ENCODE data around the gene UROC1. TPM values are rescaled to one million over a fixed set of nuclear protein-coding genes. Genes with fewer than 3 reads are reported as not detected.
A peak's percentile ranks its signal among the peaks of the same experiment; 100 is the strongest.

Gene UROC1
- total and polyA plus RNA-seq, 4 donors = 0.06 to 0.35 (median 0.29) TPM; not detected in 1

GRCh38 chr3:126525091-126525852, 7.7 kb upstream of the UROC1 start:
- WGBS (ENCODE audit: insufficient coverage) = 87% methylated on average over 6 of the region's 12 CpGs
- H3K27ac ChIP-seq (ENCODE audit: low read depth, low read length) = no peak overlapping the region
- DNase-seq (ENCODE audit: low read depth in 4 of 6, low spot score in 6 of 6) = no peak

GRCh38 chr3:126524429-126524988, 6.9 kb upstream of the UROC1 start:
- no peaks in the 10 kb centered on the region for H3K9me3 ChIP-seq (ENCODE audit: control insufficient read depth, insufficient read depth, low read length)
- no peak overlapping the region for H3K27ac ChIP-seq (ENCODE audit: low read depth, low read length)
- H3K27me3 ChIP-seq (ENCODE audit: control insufficient read depth, insufficient read depth, low read length) = peaks cover 20% of the 10 kb centered on the region
- DNase-seq (ENCODE audit: low read depth in 4 of 6, low spot score in 6 of 6) = peak in 1 of 6 donors; percentile 24
- 8% methylated on average over 19 of the region's 31 CpGs for WGBS (ENCODE audit: insufficient coverage)
- peak overlapping the region; percentile 2 for H3K4me3 ChIP-seq (ENCODE audit: low read depth, low read length)
- no peaks in the 10 kb centered on the region for H3K36me3 ChIP-seq (ENCODE audit: control insufficient read depth, insufficient read depth, low read length)
- H3K4me1 ChIP-seq (ENCODE audit: control insufficient read depth, insufficient read depth, low read length) = peaks cover 31% of the 10 kb centered on the region

More at GRCh38 chr3:126525091-126525852, 7.7 kb upstream of the UROC1 start:
- H3K9me3 ChIP-seq (ENCODE audit: control insufficient read depth, insufficient read depth, low read length) = no peaks in the 10 kb centered on the region
- H3K4me3 ChIP-seq (ENCODE audit: low read depth, low read length) = no peak overlapping the region
- peaks cover 20% of the 10 kb centered on the region for H3K27me3 ChIP-seq (ENCODE audit: control insufficient read depth, insufficient read depth, low read length)
- H3K36me3 ChIP-seq (ENCODE audit: control insufficient read depth, insufficient read depth, low read length) = no peaks in the 10 kb centered on the region
- H3K4me1 ChIP-seq (ENCODE audit: control insufficient read depth, insufficient read depth, low read length) = peaks cover 37% of the 10 kb centered on the region

DNA sequence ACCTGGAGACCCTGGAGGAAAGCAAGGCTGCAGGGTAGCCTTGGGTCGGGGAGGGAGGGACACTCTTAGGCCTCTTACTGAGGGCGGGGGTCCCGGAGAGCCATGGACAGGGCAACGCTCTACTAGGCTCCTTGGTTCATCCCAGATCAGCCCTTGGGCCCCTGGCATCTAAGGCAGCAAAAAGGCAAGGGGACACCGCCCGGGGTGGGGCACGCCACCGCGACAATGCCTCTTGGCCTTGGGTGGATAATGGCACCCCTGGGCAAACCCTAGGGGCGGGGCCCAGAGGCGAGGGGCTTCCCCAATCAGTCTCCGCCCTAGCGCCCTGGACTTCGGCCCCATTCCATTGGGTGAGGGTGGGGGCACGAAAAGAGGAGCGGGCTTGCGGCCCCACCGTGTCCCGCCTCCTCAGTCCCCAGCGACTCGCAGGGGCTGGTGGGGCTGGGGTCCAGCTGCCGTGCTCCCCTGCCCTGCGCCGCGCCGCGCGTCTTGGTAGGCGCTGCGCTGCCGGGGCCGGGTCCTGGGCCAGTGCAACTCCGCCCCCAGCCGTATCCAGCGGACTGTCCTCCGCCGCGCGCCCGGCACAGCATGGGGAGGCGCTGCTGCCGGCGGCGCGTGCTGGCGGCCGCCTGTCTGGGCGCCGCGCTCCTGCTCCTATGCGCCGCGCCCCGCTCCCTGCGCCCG, 6.3 kb upstream of the UROC1 start, which contains the start of gene CHST13:
Gene CHST13 (plus strand): TSS at position 411 of the 684 bp plus-strand sequence. CDS start 178 bp downstream, at position 589.
- DNase-seq (ENCODE audit: low read depth in 4 of 6, low spot score in 6 of 6) = peak in 2 of 6 donors; percentile 66 to 69
- WGBS (ENCODE audit: insufficient coverage) = 4% methylated on average over 56 of the region's 56 CpGs
- peaks cover 31% of the 10 kb centered on the region for H3K4me1 ChIP-seq (ENCODE audit: control insufficient read depth, insufficient read depth, low read length)
- no peaks in the 10 kb centered on the region for H3K9me3 ChIP-seq (ENCODE audit: control insufficient read depth, insufficient read depth, low read length)
- no peak within 1 kb of the TSS for H3K27ac ChIP-seq (ENCODE audit: low read depth, low read length)
- H3K27me3 ChIP-seq (ENCODE audit: control insufficient read depth, insufficient read depth, low read length) = peaks cover 20% of the 10 kb centered on the region
- H3K36me3 ChIP-seq (ENCODE audit: control insufficient read depth, insufficient read depth, low read length) = no peaks in the 10 kb centered on the region
- H3K4me3 ChIP-seq (ENCODE audit: low read depth, low read length) = peak within 1 kb of the TSS; percentile 16

- peak in 5 of 6 donors; percentile 46 to 91 (median 64) for DNase-seq (ENCODE audit: low read depth in 4 of 6, low spot score in 6 of 6)
- 0% methylated on average over 6 of the region's 6 CpGs for WGBS (ENCODE audit: insufficient coverage)
- Histone ChIP-seq H3K9me3 (ENCODE audit: control insufficient read depth, insufficient read depth, low read length) (no peaks in the 10 kb centered on the region), H3K27me3 (ENCODE audit: control insufficient read depth, insufficient read depth, low read length) (peaks cover 20% of the 10 kb centered on the region), H3K36me3 (ENCODE audit: control insufficient read depth, insufficient read depth, low read length) (no peaks in the 10 kb centered on the region), H3K27ac (ENCODE audit: low read depth, low read length) (no peak overlapping the region), H3K4me1 (ENCODE audit: control insufficient read depth, insufficient read depth, low read length) (peaks cover 32% of the 10 kb centered on the region), H3K4me3 (ENCODE audit: low read depth, low read length) (no peak overlapping the region)
Measured at GRCh38 chr3:126522363-126522788, 4.8 kb upstream of the UROC1 start.

DNA sequence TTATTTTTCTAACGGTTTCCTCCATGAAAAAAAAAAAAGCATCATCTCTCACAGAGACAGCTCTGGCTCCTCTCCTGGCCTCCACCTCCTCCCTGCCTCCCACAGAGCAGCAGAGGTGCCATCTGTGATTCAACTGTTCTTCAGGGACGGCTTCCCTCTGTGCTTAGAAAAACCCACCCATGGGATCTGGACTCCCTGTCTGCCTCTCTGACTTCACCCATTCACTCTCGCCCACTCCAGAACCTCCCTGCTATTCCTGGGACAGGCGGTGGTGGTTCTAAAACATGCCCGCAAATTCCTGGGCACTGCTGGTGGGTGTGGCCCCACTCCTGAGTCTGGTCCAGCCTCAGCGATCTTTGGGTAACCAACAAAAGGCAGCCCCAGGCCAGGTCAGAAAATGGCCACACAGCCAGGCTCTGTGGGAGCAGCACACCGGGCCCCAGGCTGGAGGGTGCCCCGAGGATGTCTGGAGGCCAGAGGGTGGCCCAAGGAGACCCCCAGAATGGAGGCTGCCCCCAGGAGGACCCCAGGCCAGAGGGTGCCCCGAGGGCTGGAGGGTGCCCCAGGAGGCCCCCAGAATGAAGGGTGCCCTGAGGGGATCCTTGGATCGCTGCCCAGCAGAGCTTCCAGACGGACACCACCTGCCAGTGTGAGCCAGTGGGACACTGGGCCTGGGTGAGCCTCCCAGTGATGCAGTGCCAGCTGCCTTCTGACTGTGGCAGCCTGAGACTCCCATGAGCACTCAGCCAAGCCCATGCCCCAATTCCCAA, 3.7 kb upstream of the UROC1 start:
- Histone ChIP-seq H3K4me3 (ENCODE audit: low read depth, low read length) (no peak overlapping the region), H3K36me3 (ENCODE audit: control insufficient read depth, insufficient read depth, low read length) (no peaks in the 10 kb centered on the region), H3K27me3 (ENCODE audit: control insufficient read depth, insufficient read depth, low read length) (peaks cover 20% of the 10 kb centered on the region), H3K4me1 (ENCODE audit: control insufficient read depth, insufficient read depth, low read length) (peaks cover 40% of the 10 kb centered on the region), H3K9me3 (ENCODE audit: control insufficient read depth, insufficient read depth, low read length) (no peaks in the 10 kb centered on the region), H3K27ac (ENCODE audit: low read depth, low read length) (no peak overlapping the region)
- WGBS (ENCODE audit: insufficient coverage) = 78% methylated on average over 11 of the region's 11 CpGs
- DNase-seq (ENCODE audit: low read depth in 4 of 6, low spot score in 6 of 6) = no peak

- no peak for DNase-seq (ENCODE audit: low read depth in 4 of 6, low spot score in 6 of 6)
- 90% methylated on average over 7 of the region's 10 CpGs for WGBS (ENCODE audit: insufficient coverage)
- Histone ChIP-seq H3K9me3 (ENCODE audit: control insufficient read depth, insufficient read depth, low read length) (no peaks in the 10 kb centered on the region), H3K27me3 (ENCODE audit: control insufficient read depth, insufficient read depth, low read length) (peaks cover 16% of the 10 kb centered on the region), H3K4me1 (ENCODE audit: control insufficient read depth, insufficient read depth, low read length) (peaks cover 38% of the 10 kb centered on the region), H3K36me3 (ENCODE audit: control insufficient read depth, insufficient read depth, low read length) (no peaks in the 10 kb centered on the region), H3K27ac (ENCODE audit: low read depth, low read length) (no peak overlapping the region), H3K4me3 (ENCODE audit: low read depth, low read length) (no peak overlapping the region)
Measured at GRCh38 chr3:126519506-126520455, 2.2 kb upstream of the UROC1 start.

GRCh38 chr3:126518779-126519177, 1.2 kb upstream of the UROC1 start:
- H3K36me3 ChIP-seq (ENCODE audit: control insufficient read depth, insufficient read depth, low read length) = no peaks in the 10 kb centered on the region

GRCh38 chr3:126517986-126518778, 609 bp upstream of the UROC1 start:
- no peak for DNase-seq (ENCODE audit: low read depth in 4 of 6, low spot score in 6 of 6)
- peaks cover 34% of the 10 kb centered on the region for H3K4me1 ChIP-seq (ENCODE audit: control insufficient read depth, insufficient read depth, low read length)
- H3K27ac ChIP-seq (ENCODE audit: low read depth, low read length) = no peak overlapping the region
- no peak overlapping the region for H3K4me3 ChIP-seq (ENCODE audit: low read depth, low read length)
- no peaks in the 10 kb centered on the region for H3K36me3 ChIP-seq (ENCODE audit: control insufficient read depth, insufficient read depth, low read length)
- peaks cover 5% of the 10 kb centered on the region for H3K27me3 ChIP-seq (ENCODE audit: control insufficient read depth, insufficient read depth, low read length)
- 93% methylated on average over 13 of the region's 15 CpGs for WGBS (ENCODE audit: insufficient coverage)
- no peaks in the 10 kb centered on the region for H3K9me3 ChIP-seq (ENCODE audit: control insufficient read depth, insufficient read depth, low read length)

More at GRCh38 chr3:126518779-126519177, 1.2 kb upstream of the UROC1 start:
- DNase-seq (ENCODE audit: low read depth in 4 of 6, low spot score in 6 of 6) = no peak
- Histone ChIP-seq H3K9me3 (ENCODE audit: control insufficient read depth, insufficient read depth, low read length) (no peaks in the 10 kb centered on the region), H3K27ac (ENCODE audit: low read depth, low read length) (no peak overlapping the region), H3K4me3 (ENCODE audit: low read depth, low read length) (no peak overlapping the region), H3K27me3 (ENCODE audit: control insufficient read depth, insufficient read depth, low read length) (peaks cover 11% of the 10 kb centered on the region), H3K4me1 (ENCODE audit: control insufficient read depth, insufficient read depth, low read length) (peaks cover 34% of the 10 kb centered on the region)
- 46% methylated on average over 4 of the region's 4 CpGs for WGBS (ENCODE audit: insufficient coverage)

Data from spinal cord (tissue), 10 donors.